ENCODE results near the gene TMEM52.

TMEM52 gene

GRCh38 chr1:1914101-1914970 is 4.7 kb downstream of the TMEM52 start:
- no peak for DNase-seq

GRCh38 chr1:1911350-1912041 is 7.6 kb downstream of the TMEM52 start:
- DNase-seq, result no peak

DNA sequence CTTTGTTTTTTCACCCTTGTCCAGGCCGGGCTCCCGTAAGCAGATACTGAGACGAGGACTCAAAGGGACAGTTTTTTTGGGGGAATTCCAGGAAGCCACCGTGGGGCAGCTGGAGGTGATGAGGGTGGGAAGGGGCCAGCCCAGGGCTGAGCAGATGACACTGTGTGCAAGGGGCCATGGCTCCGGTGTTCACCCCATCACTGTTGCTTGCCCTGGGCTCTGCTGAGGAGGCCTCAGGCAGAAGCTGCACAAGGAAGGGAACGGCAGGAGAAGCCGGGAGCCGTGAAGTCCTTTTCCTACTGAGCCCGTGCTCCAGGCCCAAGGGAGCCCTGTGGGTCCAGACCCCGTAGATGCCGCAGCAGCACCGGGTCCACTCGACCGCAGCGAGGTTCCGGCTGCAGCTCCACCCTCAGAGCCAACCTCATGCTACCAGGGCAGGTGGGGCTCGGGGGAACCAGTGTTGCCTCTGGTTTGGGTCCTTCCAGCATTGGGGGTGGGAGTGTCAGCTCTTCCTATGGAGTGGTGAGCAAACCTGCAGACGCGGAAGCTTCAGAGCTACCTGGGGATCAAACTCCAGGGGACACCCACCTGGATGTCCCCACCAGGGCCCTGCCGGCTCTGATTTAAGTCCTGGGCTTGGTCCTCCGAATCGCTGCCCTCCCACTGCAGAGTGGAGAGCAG is 8.3 kb downstream of the TMEM52 start:
- no peak for DNase-seq

DNA sequence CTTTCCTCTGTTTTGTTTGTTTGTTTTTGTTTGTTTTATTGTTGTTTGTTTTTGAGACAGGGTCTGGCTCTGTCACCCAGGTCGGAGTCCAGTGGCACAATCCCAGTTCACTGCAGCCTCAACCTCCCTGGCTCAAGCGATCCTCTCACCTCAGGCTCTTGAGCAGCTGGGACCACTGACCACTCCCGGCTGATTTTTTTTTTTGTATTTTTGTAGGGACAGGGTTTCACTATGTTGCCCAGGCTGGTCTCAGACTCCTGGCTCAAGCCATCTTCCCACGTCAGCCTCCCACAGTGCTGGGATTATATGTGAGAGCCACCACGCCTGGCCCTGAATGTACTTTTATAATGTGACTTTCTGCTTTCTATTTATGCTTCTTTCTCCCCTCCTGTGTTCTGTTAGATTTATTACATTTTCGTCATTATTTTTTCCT is 9.0 kb downstream of the TMEM52 start:
- no peak for DNase-seq

- no peak for DNase-seq
Observed at GRCh38 chr1:1908506-1908791, 10.6 kb downstream of the TMEM52 start.

GRCh38 chr1:1907098-1907736 is 11.9 kb downstream of the TMEM52 start:
- DNase-seq, result no peak

GRCh38 chr1:1906185-1907097 is 12.6 kb downstream of the TMEM52 start:
- DNase-seq, result no peak

- DNase-seq, result no peak
Observed at GRCh38 chr1:1903224-1903623, 15.9 kb downstream of the TMEM52 start.

- DNase-seq, result no peak
Observed at GRCh38 chr1:1901641-1902294, 17.3 kb downstream of the TMEM52 start.

DNA sequence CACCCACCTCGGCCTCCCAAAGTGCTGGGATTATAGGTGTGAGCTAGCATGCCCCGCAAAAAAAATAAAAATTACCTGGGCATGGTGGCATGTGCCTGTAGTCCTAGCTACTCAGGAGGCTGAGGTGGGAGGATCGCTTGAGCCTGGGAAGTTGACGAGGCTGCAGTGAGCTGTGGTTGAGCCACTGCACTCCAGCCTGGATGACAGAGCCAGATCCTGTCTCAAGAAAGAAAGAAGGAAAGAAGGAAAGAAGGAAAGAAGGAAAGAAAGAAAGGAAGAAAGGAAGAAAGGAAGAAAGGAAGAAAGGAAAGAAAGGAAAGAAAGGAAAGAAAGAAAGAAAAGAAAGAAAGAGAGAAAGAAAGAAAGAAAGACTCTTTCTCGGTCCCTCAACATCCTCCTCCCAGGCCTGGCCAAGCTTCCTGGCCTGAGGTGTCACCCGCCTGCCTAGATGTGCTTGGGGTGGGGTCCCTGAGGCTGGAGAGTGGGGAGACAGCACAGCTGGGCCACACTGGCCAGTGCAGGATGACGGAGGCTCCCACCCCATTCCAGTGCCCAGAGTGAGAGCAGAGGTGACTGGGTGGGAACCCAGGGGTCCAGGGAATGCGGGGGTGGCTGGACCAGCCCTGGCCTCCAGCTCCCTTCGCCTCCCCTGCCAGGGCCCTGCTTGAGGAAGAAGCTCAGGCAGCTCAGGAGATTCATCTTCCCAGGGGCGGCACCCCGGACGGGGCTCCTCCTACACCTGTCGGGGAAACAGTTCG is 18.0 kb downstream of the TMEM52 start:
- no peak for DNase-seq

GRCh38 chr1:1899967-1900327 is 19.1 kb downstream of the TMEM52 start:
- DNase-seq, result no peak

GRCh38 chr1:1899266-1899966 is 19.7 kb downstream of the TMEM52 start:
- DNase-seq, result peak; percentile 37

- no peak for DNase-seq
Observed at GRCh38 chr1:1898246-1898933, 20.7 kb downstream of the TMEM52 start.

DNA sequence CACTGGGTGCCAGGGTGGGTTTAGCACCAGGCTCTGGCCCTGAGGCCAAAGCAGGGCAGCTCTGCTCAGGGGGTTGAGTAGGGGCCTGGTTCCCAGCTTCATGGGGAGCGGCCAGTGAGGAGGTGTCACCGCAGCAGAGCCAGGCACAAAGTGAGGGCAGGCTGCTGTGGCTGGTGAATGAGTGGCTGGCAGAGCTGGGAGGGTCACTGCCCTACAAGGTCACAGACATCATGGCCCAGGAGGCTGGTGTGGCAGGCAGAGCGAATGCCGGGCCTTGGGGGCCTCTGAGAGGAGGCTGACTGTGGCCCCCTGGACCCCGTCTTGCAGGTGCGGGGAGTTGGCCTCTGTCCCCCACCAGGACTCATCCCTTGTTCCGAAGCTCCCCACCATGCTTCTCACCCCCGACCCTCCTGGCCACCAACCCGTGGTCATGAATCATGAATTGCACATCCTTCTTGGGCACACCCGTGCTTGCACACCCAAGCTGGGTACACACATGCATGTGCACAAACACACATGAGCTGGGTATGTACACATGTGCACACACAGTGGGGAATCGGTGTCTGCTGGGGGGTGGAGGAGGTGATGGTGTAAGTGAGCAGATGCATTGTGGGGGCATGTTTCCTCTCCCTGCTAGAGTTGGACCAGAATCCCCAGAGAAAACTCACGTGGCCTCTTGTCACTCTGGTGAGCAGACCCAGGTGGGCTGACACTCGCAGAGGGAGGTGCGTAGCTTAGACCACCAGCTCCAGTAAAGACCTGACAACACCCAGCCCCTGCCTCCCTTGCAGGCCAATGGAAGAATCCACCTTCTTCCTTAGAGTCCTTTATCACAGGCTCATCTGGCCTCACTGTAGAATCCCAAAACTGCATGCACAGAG is 23.4 kb downstream of the TMEM52 start:
- no peak for DNase-seq

DNA sequence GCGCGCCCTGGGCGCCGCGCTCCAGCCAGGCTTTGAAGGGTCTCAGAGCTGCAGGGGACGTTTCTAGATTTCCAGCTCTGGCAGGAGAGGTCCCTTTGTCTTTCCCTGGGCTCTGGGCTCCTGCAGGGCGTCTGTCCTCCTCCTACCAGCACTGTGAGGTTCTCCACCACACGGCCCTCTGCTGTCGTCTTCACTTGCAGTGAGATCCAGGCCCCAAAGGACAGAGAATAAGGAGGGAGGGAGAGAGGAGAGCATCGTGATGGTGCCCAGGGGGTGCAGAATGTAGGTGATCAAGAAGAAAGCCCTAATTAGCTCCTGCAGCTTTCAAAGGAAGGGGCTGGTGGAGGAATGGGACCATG is 24.0 kb downstream of the TMEM52 start:
- DNase-seq, result no peak

DNA sequence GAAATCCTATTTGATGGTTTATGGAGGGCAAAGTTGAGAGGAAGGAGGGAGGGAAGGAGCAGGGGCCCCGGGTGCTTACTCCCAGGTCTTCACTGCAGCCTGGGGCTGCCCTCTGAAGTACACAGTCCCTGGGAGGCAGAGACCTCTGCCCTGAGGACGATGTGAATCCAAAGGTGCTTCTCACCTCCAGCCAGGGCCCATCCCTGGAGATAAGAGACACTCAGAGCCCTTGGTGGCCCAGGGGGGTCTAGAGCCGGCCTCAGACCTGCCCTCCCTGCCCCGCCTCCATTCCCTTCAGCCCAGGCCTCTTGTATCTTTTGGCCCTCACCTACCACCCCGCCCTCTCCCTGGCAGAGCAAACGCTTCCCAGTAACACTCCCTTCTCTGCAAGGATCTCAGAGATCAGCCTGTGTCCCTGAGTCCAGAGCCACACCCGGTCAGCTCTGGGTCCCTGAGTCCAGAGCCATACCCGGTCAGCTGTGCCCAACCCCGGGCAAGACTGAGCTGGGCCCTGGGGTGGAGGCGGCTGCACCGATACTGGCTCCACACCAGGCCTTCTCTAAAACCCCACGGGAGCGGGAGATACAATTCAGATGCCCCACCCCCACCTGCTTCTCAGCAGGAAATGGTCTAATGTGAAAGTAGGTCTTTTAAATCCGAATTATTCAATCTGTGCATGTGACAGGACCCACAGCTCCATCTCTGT is 24.6 kb downstream of the TMEM52 start:
- DNase-seq, result no peak

DNA sequence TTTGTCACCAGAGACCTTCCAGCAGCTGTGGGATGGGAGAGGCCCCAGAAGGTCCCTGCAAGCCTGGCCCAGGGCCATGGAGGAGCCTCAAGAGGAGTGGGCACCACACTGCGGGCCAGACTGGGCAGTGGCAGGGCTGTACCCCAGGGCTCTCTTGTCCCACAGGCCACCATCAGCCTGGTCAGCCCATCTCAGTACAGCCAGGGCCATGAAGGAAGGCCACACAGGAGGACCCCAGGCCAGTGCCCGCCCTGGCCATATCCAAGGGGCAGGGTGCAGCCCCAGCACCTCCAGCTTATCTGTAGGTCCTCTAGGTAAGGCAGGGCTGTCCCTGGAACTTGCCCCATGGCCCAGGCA is 25.1 kb downstream of the TMEM52 start:
- no peak for DNase-seq

DNA sequence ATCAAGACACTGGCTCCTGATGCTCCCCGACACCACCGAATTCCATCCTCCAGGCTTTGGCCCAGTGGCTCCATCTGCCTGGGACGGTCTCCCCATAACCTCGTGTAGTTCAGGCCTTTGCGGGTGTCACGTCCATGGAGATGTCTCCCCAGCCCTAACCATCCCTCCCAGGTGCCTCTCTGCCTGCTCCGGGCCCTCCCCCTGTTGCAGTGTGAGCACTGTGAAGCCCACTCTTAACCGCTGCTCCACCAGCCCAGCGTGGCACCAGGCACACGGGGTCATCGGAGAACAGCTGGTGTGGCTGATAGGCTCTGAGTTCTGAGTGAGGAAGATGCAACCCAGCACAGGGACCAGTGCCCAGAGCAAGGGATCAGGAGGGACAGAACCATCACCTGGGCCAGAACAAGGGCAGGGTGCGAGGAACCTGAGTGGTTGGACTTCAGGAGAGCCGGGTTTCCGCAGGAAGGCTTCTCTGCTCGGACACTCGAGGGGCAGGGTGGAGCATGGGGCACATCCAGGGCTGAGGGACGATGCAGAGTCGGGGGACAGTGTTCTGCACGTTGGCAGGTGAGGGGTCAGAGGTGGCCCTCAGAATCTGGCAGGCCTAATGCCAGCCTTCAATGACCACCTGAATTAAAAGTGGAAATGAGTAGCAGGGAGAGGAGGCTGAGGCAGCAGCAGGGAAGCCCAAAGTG is 25.6 kb downstream of the TMEM52 start:
- DNase-seq, result no peak

All from KG1 (cell line).